Ovary (tissue), 9 donors: ENCODE measurements around the gene ACOT7. TPM values are rescaled to one million over a fixed set of nuclear protein-coding genes. Genes with fewer than 3 reads are reported as not detected.

ENCODE experiments used
- DNase-seq, 5 donors: peaks; one replicate each; pipeline ENCODE4 v3.0.0-alpha.2; 2019 to 2020
- H3K27ac ChIP-seq, 2 donors: fragments of 200-600 bp; one replicate each; pipeline versions ENCODE4 v1.5.1 to v1.8.0; 2019 to 2022
- H3K27me3 ChIP-seq: fragments of 200-600 bp; one replicate; pipeline ENCODE4 v1.8.0; 2022
- H3K36me3 ChIP-seq: fragments of 200-600 bp; sonication (generic); one replicate; pipeline ENCODE4 v1.5.1; 2019
- H3K4me1 ChIP-seq: one replicate; pipeline ENCODE4 v1.8.1; 2013; ENCODE audit warnings: mild to moderate bottlenecking, moderate library complexity; ENCODE audit not compliant: insufficient read depth
- H3K4me3 ChIP-seq: fragments of 200-600 bp; sonication (generic); one replicate; pipeline ENCODE4 v1.5.1; 2017
- H3K9me3 ChIP-seq, 2 donors: fragments of 200-600 bp in 1 of 2; sonication (generic) in 1 of 2; one replicate each; pipeline versions ENCODE4 v1.5.1 to v1.8.1; 2013 to 2019; ENCODE audit warnings: mild to moderate bottlenecking in 1 of 2, moderate library complexity in 1 of 2
- CTCF ChIP-seq, 3 donors: fragments of 450-650 bp in 2 of 3; fragments of 200-600 bp in 1 of 3; IDR thresholded peaks; one replicate each; pipeline versions ENCODE4 v1.5.1 to v1.8.0; 2016 to 2022; ENCODE audit warnings: antibody characterized with exemption in 3 of 3, mild to moderate bottlenecking in 1 of 3
- EP300 ChIP-seq: sonication (generic); formaldehyde crosslinking; IDR thresholded peaks from one replicate; pipeline ENCODE4 v1.6.1; 2017; ENCODE audit warnings: antibody characterized with exemption
- POLR2A ChIP-seq: fragments of 450-650 bp; IDR thresholded peaks from one replicate; pipeline ENCODE4 v1.6.1; 2017; ENCODE audit warnings: antibody characterized with exemption, mild to moderate bottlenecking, moderate library complexity
- WGBS, 3 donors: extraction: QIAGEN DNeasy Blood & Tissue Kit in 1 of 3; methylation state at CpG; one replicate each; pipeline versions ENCODE4 v1.1.5 to v1.1.7; 2013 to 2017; 5-methylcytosine and 5-hydroxymethylcytosine counted together
- intact Hi-C, 4 donors: fragments of 100-400 bp; cut with DNase I; formaldehyde crosslinking; loops; one replicate each; pipeline versions ENCODE4 v1.11.0 to v1.15.1; 2022 to 2023
- polyA plus RNA-seq, 2 donors: library from polyadenylated mRNA; stranded (reverse); fragments of 200-250 nt in 1 of 2; fragments of 350-450 nt in 1 of 2; fragmentation: Illumina TruSeq in 1 of 2; extraction: RNeasy Lipid Tissue Mini Kit (QIAGEN cat#74804) in 1 of 2; gene quantifications; one replicate each; pipeline ENCODE4 v1.2.3, GENCODE V29; 2013 to 2014
- total RNA-seq, 7 donors: library from RNA; depleted of rRNA in 2 of 7; stranded (reverse); fragments of >200 nt in 2 of 7; fragmentation: NEBNext Ultra II Directional in 3 of 7; extraction: Animal tissue kit (Norgen Biotek cat#: 25700) in 3 of 7; gene quantifications; one replicate each; pipeline versions ENCODE4 v1.1.0 to v1.2.4, GENCODE V29; 2016 to 2023
- donor health status: DM: no; HTN: no; CAD: no; lungs with moderate emphysema.
- donor health status: DM: no; HTN: no; CAD: no.
- donor health status: Bipolar disorder and iron deficiency.
- donor health status: DM: yes; HTN: yes; CAD: no.
- donor health status: DM: no; HTN: no; CAD: no.
- donor health status: DM: yes; HTN: yes; CAD: no.

Gene ACOT7
- total and polyA plus RNA-seq, 9 donors = 6.4 to 20.7 (median 11.3) TPM

- Histone ChIP-seq H3K36me3 (no peaks in the 10 kb centered on the region), H3K27ac (no peak overlapping the region), H3K9me3 (no peaks in the 10 kb centered on the region), H3K4me1 (peaks cover 20% of the 10 kb centered on the region), H3K4me3 (no peak overlapping the region), H3K27me3 (peaks cover 15% of the 10 kb centered on the region)
- WGBS, 3 donors = 2 to 6% (median 5%) methylated on average over 22 to 30 of the region's 30 CpGs
- peak; percentile 79 to 91 (median 87) for DNase-seq
- TF ChIP-seq POLR2A (no peak), EP300 (no peak), CTCF (IDR thresholded peaks at IDR 0.05) (peak; percentile 85 to 96 (median 95))
- intact Hi-C loops = loop anchor here (2.0 to 10.0 kb wide), 8 partner anchors 96 to 202 kb away; partner anchors contain the start of gene KCNAB2 (in 1 of the 4)
Measured at GRCh38 chr1:6246497-6247467, 146.8 kb downstream of the ACOT7 start.

GRCh38 chr1:6245869-6246496 is 147.6 kb downstream of the ACOT7 start:
- H3K4me1 ChIP-seq = peaks cover 22% of the 10 kb centered on the region
- H3K27ac ChIP-seq = no peak overlapping the region
- H3K9me3 ChIP-seq = no peaks in the 10 kb centered on the region
- intact Hi-C loops = loop anchor here (2.0 to 10.0 kb wide), 8 partner anchors 96 to 201 kb away; partner anchors contain the start of gene KCNAB2 (in 1 of the 4)
- peak in 2 of 5 donors; percentile 56 to 65 for DNase-seq
- TF ChIP-seq POLR2A (no peak), CTCF (IDR thresholded peaks at IDR 0.05) (no peak), EP300 (no peak)
- 1 to 6% (median 2%) methylated on average over 35 to 49 of the region's 49 CpGs for WGBS, 3 donors
- H3K27me3 ChIP-seq = peaks cover 15% of the 10 kb centered on the region
- no peak overlapping the region for H3K4me3 ChIP-seq
- no peaks in the 10 kb centered on the region for H3K36me3 ChIP-seq

- intact Hi-C loops = loop anchor here in 3 of 4 donors (5.0 to 10.0 kb wide), 6 partner anchors 97 to 200 kb away; partner anchors contain the start of gene KCNAB2 (in 1 of the 3)
- no peak overlapping the region for H3K27ac ChIP-seq
- TF ChIP-seq POLR2A (no peak), CTCF (IDR thresholded peaks at IDR 0.05) (peak; percentile 69 to 81 (median 73)), EP300 (no peak)
- peaks cover 22% of the 10 kb centered on the region for H3K4me1 ChIP-seq
- H3K9me3 ChIP-seq = no peaks in the 10 kb centered on the region
- 0 to 1% (median 1%) methylated on average over 34 to 78 of the region's 79 CpGs for WGBS, 3 donors
- peaks cover 15% of the 10 kb centered on the region for H3K27me3 ChIP-seq
- no peaks in the 10 kb centered on the region for H3K36me3 ChIP-seq
- peak; percentile 66 to 87 (median 82) for DNase-seq
- H3K4me3 ChIP-seq = no peak overlapping the region
Measured at GRCh38 chr1:6245086-6245868, 148.3 kb downstream of the ACOT7 start.
